Activated naive CD4-positive, alpha-beta T cell treated with anti-CD3 and anti-CD28 coated beads for 36 hours (primary cell): ENCODE measurements around the gene MOCS1. TPM values are rescaled to one million over a fixed set of nuclear protein-coding genes. Genes with fewer than 3 reads are reported as not detected.

Source experiments
- CTCF ChIA-PET: fragments of 350-600 bp; sonication (Branson Sonifier 250); formaldehyde crosslinking; loops from one replicate; lab custom pipeline; 2021; ENCODE audit warnings: antibody characterized with exemption; lab: Charles Lee
- DNase-seq: peaks from one replicate; pipeline ENCODE4 v3.0.0-alpha.2; 2020
- H3K27ac Mint-ChIP-seq: one replicate; pipeline ENCODE4 v1.8.0; 2021; ENCODE audit warnings: mild to moderate bottlenecking, mixed read lengths
- H3K27me3 Mint-ChIP-seq: one replicate; pipeline ENCODE4 v1.8.0; 2021; ENCODE audit warnings: low read depth, mixed read lengths
- H3K36me3 Mint-ChIP-seq: one replicate; pipeline ENCODE4 v1.8.0; 2021; ENCODE audit warnings: low read depth, mixed read lengths
- H3K4me1 Mint-ChIP-seq: one replicate; pipeline ENCODE4 v1.8.0; 2021; ENCODE audit warnings: low read depth, mixed read lengths
- H3K4me3 Mint-ChIP-seq: one replicate; pipeline ENCODE4 v1.8.0; 2021; ENCODE audit warnings: mild to moderate bottlenecking, moderate library complexity, mixed read lengths
- H3K9me3 Mint-ChIP-seq: one replicate; pipeline ENCODE4 v1.8.0; 2021; ENCODE audit warnings: mixed read lengths
- intact Hi-C: fragments of 100-400 bp; cut with micrococcal nuclease; formaldehyde crosslinking; loops from one replicate; pipeline ENCODE4 v1.15.1; 2023
- total RNA-seq, 2 experiments: library from RNA; stranded (reverse); gene quantifications; one replicate each; pipeline ENCODE4 v1.2.3, GENCODE V29; 2021

Gene MOCS1
- total RNA-seq, 2 experiments from 2014 or later, result 1.2 TPM

- no peaks in the 10 kb centered on the region for H3K36me3 Mint-ChIP-seq
- no peak overlapping the region for H3K27ac Mint-ChIP-seq
- intact Hi-C loops, result no loop called here
- no peaks in the 10 kb centered on the region for H3K9me3 Mint-ChIP-seq
- no peaks in the 10 kb centered on the region for H3K4me1 Mint-ChIP-seq
- no peak for DNase-seq
- CTCF ChIA-PET, result interaction anchor here (1.0 kb wide), 1 partner anchor 16 kb away, joined by 3 read pairs; no protein-coding TSS in a partner anchor
- H3K4me3 Mint-ChIP-seq, result no peak overlapping the region
- H3K27me3 Mint-ChIP-seq, result no peaks in the 10 kb centered on the region
Measured at GRCh38 chr6:39904946-39905639, 29.2 kb downstream of the MOCS1 start.

DNA sequence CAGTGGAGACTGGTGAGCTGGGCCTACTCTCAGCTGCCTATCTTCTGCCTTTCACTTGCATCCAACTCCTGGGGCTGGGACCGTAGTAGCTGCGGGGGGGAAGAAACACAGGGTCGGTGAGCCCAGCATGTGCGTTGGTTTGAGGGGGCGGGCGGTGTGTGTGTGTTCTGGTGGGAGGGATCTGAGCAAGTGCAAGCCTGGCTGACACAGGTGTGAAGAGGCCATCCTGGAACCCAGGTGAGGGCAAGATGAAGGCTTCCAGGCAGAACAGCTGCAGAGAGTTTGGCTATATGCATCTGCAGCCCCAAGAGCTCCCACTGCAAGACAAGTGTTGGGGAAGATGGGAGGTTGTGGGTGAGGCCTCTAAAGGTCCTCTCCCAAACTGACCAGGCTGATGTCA is 30.6 kb downstream of the MOCS1 start:
- intact Hi-C loops, result no loop called here
- H3K27ac Mint-ChIP-seq, result no peak overlapping the region
- no peaks in the 10 kb centered on the region for H3K4me1 Mint-ChIP-seq
- CTCF ChIA-PET, result no interaction called here
- H3K27me3 Mint-ChIP-seq, result peaks cover 2% of the 10 kb centered on the region
- no peaks in the 10 kb centered on the region for H3K9me3 Mint-ChIP-seq
- no peak for DNase-seq
- H3K36me3 Mint-ChIP-seq, result no peaks in the 10 kb centered on the region
- no peak overlapping the region for H3K4me3 Mint-ChIP-seq

DNA sequence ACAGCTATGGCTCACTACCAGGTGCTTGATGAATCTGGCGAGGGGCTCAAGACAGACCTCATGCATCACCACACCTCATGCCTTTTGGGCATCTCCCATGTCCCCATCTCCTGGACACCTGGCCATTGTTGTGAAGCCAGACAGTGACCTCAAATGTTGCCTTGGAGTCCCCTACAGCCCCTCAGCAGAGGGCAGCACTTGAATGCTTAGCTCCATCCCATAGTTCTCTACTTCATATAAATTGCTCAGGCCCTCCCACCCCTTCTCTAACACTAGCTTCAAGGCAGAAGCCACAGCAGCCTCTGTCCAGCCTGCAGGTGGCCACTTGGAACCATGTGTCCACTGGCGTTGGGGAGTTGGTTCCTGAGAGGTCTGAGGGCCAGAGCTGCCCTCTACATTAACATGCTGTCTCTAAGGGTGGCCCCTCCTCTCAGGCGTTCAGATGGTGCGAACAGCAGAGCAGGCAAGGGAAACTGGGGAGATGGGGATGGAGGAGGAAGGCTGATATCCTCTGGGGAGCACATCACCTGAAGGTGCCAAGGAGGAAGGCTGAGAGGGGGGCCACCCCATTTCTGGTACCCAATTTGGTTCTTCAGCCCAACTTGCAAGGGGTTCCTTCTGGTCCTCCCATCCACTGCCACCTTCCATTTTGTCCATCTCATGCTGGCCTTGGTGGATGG is 31.3 kb downstream of the MOCS1 start:
- Mint-ChIP-seq H3K36me3 (no peaks in the 10 kb centered on the region), H3K9me3 (no peaks in the 10 kb centered on the region), H3K4me1 (no peaks in the 10 kb centered on the region), H3K27ac (no peak overlapping the region), H3K4me3 (no peak overlapping the region), H3K27me3 (peaks cover 2% of the 10 kb centered on the region)
- intact Hi-C loops, result no loop called here
- no peak for DNase-seq
- CTCF ChIA-PET, result no interaction called here

DNA sequence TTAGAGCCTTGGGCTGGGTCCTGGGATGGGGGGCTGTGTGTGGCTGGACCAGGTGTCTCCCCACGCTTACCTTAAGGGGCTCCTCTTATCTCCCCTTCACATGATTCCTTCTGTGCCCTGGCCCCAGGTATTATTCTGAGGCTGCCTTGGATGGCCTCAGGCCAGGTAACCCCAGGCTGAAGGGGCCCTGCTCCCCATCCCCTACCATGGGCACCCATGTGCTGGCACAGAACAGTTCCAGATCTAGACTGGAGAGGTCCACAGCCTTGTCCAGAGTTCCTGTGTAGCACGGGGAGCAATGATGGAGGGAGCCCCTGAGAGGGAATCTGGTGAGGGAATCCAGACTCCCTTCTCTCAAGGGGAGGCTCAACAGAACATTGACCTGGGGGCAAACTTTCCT is 32.1 kb downstream of the MOCS1 start:
- Mint-ChIP-seq H3K4me1 (no peaks in the 10 kb centered on the region), H3K4me3 (no peak overlapping the region), H3K9me3 (no peaks in the 10 kb centered on the region), H3K27ac (no peak overlapping the region), H3K36me3 (no peaks in the 10 kb centered on the region), H3K27me3 (peaks cover 2% of the 10 kb centered on the region)
- no peak for DNase-seq
- CTCF ChIA-PET, result no interaction called here
- intact Hi-C loops, result no loop called here

GRCh38 chr6:39901670-39902069 is 32.6 kb downstream of the MOCS1 start:
- Mint-ChIP-seq H3K9me3 (no peaks in the 10 kb centered on the region), H3K27ac (no peak overlapping the region), H3K27me3 (peaks cover 4% of the 10 kb centered on the region), H3K4me1 (no peaks in the 10 kb centered on the region), H3K4me3 (no peak overlapping the region), H3K36me3 (no peaks in the 10 kb centered on the region)
- intact Hi-C loops, result no loop called here
- no peak for DNase-seq
- CTCF ChIA-PET, result interaction anchor here (0.5 kb wide), 1 partner anchor 143 kb away, joined by 3 read pairs; no protein-coding TSS in a partner anchor

GRCh38 chr6:39901116-39901655 is 33.1 kb downstream of the MOCS1 start:
- Mint-ChIP-seq H3K27ac (no peak overlapping the region), H3K4me3 (no peak overlapping the region), H3K27me3 (peaks cover 4% of the 10 kb centered on the region), H3K4me1 (no peaks in the 10 kb centered on the region), H3K9me3 (no peaks in the 10 kb centered on the region), H3K36me3 (no peaks in the 10 kb centered on the region)
- DNase-seq, result no peak
- CTCF ChIA-PET, result interaction anchor here (0.5 kb wide), 1 partner anchor 143 kb away, joined by 3 read pairs; no protein-coding TSS in a partner anchor
- intact Hi-C loops, result no loop called here

- CTCF ChIA-PET, result interaction anchor here (0.7 kb wide), 1 partner anchor 11 kb away, joined by 3 read pairs; no protein-coding TSS in a partner anchor
Measured at GRCh38 chr6:39899554-39900295, 34.5 kb downstream of the MOCS1 start.

GRCh38 chr6:39898625-39899024 is 35.6 kb downstream of the MOCS1 start:
- CTCF ChIA-PET, result interaction anchor here (1.0 kb wide), 1 partner anchor 37 kb away, joined by 3 read pairs; no protein-coding TSS in a partner anchor
- H3K4me1 Mint-ChIP-seq, result no peaks in the 10 kb centered on the region
- H3K4me3 Mint-ChIP-seq, result no peak overlapping the region
- peaks cover 4% of the 10 kb centered on the region for H3K27me3 Mint-ChIP-seq
- no peaks in the 10 kb centered on the region for H3K36me3 Mint-ChIP-seq
- H3K9me3 Mint-ChIP-seq, result no peaks in the 10 kb centered on the region
- H3K27ac Mint-ChIP-seq, result no peak overlapping the region
- intact Hi-C loops, result no loop called here
- no peak for DNase-seq

More at GRCh38 chr6:39899554-39900295, 34.5 kb downstream of the MOCS1 start:
- DNase-seq, result no peak
- Mint-ChIP-seq H3K36me3 (no peaks in the 10 kb centered on the region), H3K4me3 (no peak overlapping the region), H3K4me1 (no peaks in the 10 kb centered on the region), H3K9me3 (no peaks in the 10 kb centered on the region), H3K27me3 (peaks cover 4% of the 10 kb centered on the region), H3K27ac (no peak overlapping the region)
- intact Hi-C loops, result no loop called here

DNA sequence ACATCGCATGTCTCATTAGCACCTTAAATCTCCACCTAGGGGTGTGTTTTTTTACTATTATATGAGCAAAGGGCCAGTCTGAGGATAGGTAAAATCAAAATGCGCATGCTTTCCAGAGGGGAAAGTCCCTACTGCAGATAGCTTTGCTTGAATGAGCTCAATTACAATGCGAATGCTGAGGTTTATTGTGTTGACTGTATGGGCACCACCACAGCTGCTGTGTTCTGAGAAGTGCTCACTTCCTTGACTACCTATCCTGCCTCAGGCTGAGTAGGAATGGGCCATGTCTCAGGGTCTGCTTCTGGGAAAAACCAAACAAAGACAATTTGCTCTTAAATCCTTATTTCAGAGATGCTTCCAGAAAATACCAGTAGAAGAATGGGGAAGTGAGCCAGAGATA is 36.6 kb downstream of the MOCS1 start:
- H3K27me3 Mint-ChIP-seq, result peaks cover 4% of the 10 kb centered on the region
- no peaks in the 10 kb centered on the region for H3K36me3 Mint-ChIP-seq
- CTCF ChIA-PET, result interaction anchor here (0.7 kb wide), 1 partner anchor 79 kb away, joined by 4 read pairs; no protein-coding TSS in a partner anchor
- H3K27ac Mint-ChIP-seq, result no peak overlapping the region
- H3K4me3 Mint-ChIP-seq, result no peak overlapping the region
- H3K9me3 Mint-ChIP-seq, result no peaks in the 10 kb centered on the region
- intact Hi-C loops, result no loop called here
- DNase-seq, result no peak
- no peaks in the 10 kb centered on the region for H3K4me1 Mint-ChIP-seq

- H3K4me3 Mint-ChIP-seq, result no peak overlapping the region
- no peaks in the 10 kb centered on the region for H3K36me3 Mint-ChIP-seq
- H3K27ac Mint-ChIP-seq, result no peak overlapping the region
- peaks cover 4% of the 10 kb centered on the region for H3K27me3 Mint-ChIP-seq
- DNase-seq, result no peak
- no peaks in the 10 kb centered on the region for H3K9me3 Mint-ChIP-seq
- CTCF ChIA-PET, result no interaction called here
- intact Hi-C loops, result no loop called here
- no peaks in the 10 kb centered on the region for H3K4me1 Mint-ChIP-seq
Measured at GRCh38 chr6:39896701-39897100, 37.6 kb downstream of the MOCS1 start.

- Mint-ChIP-seq H3K27ac (no peak overlapping the region), H3K36me3 (no peaks in the 10 kb centered on the region), H3K4me1 (no peaks in the 10 kb centered on the region), H3K4me3 (no peak overlapping the region), H3K9me3 (no peaks in the 10 kb centered on the region), H3K27me3 (peaks cover 2% of the 10 kb centered on the region)
- no peak for DNase-seq
- intact Hi-C loops, result no loop called here
- CTCF ChIA-PET, result interaction anchor here (0.6 to 1.4 kb wide), 6 partner anchors 23 to 548 kb away, joined by 3 to 4 read pairs (median 4); no protein-coding TSS in a partner anchor
Measured at GRCh38 chr6:39893286-39893685, 41.0 kb downstream of the MOCS1 start.
